ENCODE results near the gene TM4SF1. TPM values are rescaled to one million over a fixed set of nuclear protein-coding genes. Genes with fewer than 3 reads are reported as not detected.
A peak's percentile ranks its signal among the peaks of the same experiment; 100 is the strongest.

Gene TM4SF1
- total and polyA plus RNA-seq, 2 experiments from 2014 or later = 0.10 to 0.74 TPM

- no peaks in the 10 kb centered on the region for H3K79me2 ChIP-seq (replicated peaks; ENCODE audit: insufficient read depth)
- no peak overlapping the region for H3K4me2 ChIP-seq
- peaks cover 4% of the 10 kb centered on the region; the same call in 1 of the 2 replicates for H3K4me1 ChIP-seq (ENCODE audit: insufficient read depth)
- Mint-ChIP-seq H3K27me3 (ENCODE audit: insufficient read depth, low read depth, poor library complexity) (peaks cover 3% of the 10 kb centered on the region), H3K4me1 (peaks cover 6% of the 10 kb centered on the region), H3K27ac (no peak overlapping the region), H3K4me3 (no peak overlapping the region), H3K36me3 (ENCODE audit: low read depth) (peaks cover 22% of the 10 kb centered on the region), H3K9me3 (peaks cover 28% of the 10 kb centered on the region)
- H3K9me2 ChIP-seq (ENCODE audit: insufficient read depth) = 0 out of 2 replicates have a peak, but pooled peaks cover under 1% of the 10 kb centered on the region
- no peaks in the 10 kb centered on the region for H4K20me1 ChIP-seq (replicated peaks; ENCODE audit: insufficient read depth)
- no peak overlapping the region for H3K4me3 ChIP-seq
- no peaks in the 10 kb centered on the region for H3K27me3 ChIP-seq (ENCODE audit: insufficient read depth)
- no peaks in the 10 kb centered on the region for H3F3A ChIP-seq (replicated peaks; ENCODE audit: low read depth)
- H3K27ac ChIP-seq (ENCODE audit: low read depth) = no peak overlapping the region
- TF ChIP-seq POLR2AphosphoS5 (IDR thresholded peaks at IDR 0.05; ENCODE audit: low read depth) (no peak), CTCF (conservative IDR thresholded peaks at IDR 0.05; ENCODE audit: low read depth in 2 of 2) (no peak), EZH2phosphoT487 (IDR thresholded peaks at IDR 0.05; ENCODE audit: unreplicated experiment) (no peak), REST (IDR thresholded peaks at IDR 0.05; ENCODE audit: unreplicated experiment) (no peak), ZNF462 (CRISPR knock-in tag; IDR thresholded peaks at IDR 0.05) (no peak), ZNF114 (CRISPR knock-in tag; IDR thresholded peaks at IDR 0.05) (no peak), STAT1 (IDR thresholded peaks at IDR 0.05; ENCODE audit: unreplicated experiment) (no peak), ETS1 (IDR thresholded peaks at IDR 0.05) (no peak), ZNF331 (CRISPR knock-in tag; IDR thresholded peaks at IDR 0.05; ENCODE audit: low read depth) (no peak), CREB1 (CRISPR knock-in tag; IDR thresholded peaks at IDR 0.05; ENCODE audit: low read depth) (no peak), NANOG (IDR thresholded peaks at IDR 0.05; ENCODE audit: borderline replicate concordance) (no peak), EZH2 (IDR thresholded peaks at IDR 0.05; ENCODE audit: low read depth, unreplicated experiment) (no peak), JUNB (IDR thresholded peaks at IDR 0.05; ENCODE audit: unreplicated experiment) (no peak)
- 0 out of 2 replicates have a peak overlapping the region, but pooled peaks have one; percentile 53 for H2AFZ ChIP-seq
- ATAC-seq (no peak), DNase-seq (ENCODE audit: low spot score) (no peak)
- no peaks in the 10 kb centered on the region for H3K36me3 ChIP-seq (ENCODE audit: insufficient read depth)
Measured at GRCh38 chr3:149382101-149382467, 4.6 kb upstream of the TM4SF1 start.
